SKM-1 (cell line): ENCODE measurements around the gene ORAI3.

Experiments used
- DNase-seq: peaks from one replicate; lab custom pipeline; 2025; ENCODE audit not compliant: unreplicated experiment; lab: John Stamatoyannopoulos, UW

The ORAI3 gene

DNA sequence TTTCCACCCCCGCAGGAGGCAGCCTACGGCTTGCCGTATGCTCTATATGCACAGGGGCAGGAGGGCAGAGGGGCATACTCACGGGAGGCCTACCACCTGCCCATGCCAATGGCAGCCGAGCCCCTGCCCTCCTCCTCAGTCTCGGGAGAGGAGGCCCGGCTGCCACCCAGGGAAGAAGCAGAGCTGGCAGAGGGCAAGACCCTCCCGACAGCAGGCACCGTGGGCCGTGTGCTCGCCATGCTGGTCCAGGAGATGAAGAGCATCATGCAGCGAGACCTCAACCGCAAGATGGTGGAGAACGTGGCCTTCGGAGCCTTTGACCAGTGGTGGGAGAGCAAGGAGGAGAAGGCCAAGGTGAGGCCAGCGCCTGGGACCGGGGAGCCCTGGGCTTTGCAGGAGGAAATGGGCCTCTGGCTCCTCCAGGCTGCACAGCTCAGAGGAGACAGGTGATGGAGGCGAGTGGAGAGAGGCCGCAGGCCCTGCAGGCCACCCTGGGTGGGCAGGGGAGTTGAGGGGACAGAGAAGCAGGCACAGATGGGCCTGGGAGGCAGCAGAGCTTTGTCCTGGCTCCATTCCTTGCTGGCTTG lies 17.3 kb downstream of the ORAI3 start:
- no peak for DNase-seq

DNA sequence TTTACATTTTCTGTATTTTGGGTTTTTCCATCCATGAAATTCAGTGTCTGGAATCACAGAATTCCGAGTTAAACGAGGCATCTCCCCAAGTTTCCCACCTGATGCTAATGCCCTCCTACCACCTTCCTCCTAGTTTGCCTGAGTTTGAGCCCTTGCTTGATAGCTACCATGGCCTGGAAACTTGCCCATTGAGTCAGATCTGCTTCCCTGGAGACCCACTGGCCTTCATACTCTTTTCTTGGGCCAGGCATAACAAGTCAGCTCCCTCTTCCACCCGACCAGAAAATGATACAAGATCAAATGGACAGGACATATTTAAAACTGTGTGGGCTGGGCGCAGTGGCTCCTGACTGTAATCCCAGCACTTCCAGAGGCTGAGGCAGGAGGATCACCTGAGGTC lies 18.9 kb downstream of the ORAI3 start:
- no peak for DNase-seq

DNA sequence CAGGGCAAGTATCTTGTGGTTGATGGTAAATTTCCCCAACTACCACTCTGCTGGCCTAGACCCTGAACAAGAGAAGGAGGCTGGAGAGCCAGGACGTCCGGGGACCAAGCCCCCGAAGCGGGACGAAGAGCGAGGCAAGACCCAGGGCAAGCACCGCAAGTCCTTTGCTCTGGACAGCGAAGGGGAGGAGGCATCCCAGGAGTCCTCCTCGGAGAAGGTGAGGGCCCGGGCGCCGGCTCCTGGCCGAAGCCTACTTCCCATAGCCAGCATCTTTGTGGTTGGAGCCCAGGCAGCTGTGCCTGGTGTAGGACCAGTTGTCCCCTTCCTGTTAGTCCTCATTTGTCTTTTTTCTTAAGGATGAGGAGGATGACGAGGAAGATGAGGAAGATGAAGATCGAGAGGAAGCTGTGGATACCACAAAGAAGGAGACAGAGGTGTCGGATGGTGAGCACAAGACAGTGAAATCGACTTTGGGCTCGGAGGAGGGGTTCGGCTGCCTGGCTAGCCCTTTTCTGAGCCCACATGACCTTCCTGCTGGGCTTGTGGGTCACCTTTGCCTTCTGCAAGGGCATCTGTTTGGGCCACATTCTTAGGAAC lies 20.5 kb downstream of the ORAI3 start:
- DNase-seq: no peak

DNA sequence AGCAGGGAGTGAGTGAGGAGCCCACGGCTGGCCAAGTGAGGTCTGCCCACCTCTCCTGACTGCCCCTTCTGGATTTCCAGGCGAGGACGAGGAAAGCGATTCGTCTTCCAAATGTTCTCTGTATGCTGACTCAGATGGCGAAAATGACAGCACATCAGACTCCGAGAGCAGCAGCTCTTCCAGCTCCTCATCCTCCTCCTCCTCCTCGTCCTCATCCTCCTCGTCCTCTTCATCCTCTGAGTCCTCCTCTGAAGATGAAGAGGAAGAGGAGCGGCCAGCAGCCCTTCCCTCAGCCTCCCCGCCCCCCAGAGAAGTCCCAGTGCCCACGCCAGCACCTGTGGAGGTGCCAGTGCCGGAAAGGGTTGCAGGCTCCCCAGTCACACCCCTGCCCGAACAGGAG lies 22.4 kb downstream of the ORAI3 start:
- DNase-seq: no peak

DNA sequence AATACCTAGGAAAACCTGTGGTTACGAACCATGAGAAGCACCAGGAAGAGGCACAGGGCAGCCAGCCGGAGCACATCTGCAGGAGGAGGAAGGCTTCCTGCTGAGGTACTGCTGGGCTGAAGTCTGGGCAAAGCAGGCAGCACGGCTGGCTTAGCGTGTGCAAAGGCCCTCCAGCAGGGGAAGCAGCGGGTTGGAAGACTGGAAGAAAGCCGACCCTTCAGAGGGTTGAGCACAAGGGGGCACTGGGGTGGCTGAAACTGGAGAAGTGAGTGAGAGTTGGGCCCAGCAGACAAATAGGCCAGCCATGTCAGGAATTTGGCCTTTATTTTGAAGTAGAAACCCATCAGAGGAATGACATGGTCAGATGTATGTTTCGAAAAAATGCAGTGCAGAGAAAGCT lies 24.0 kb downstream of the ORAI3 start:
- DNase-seq: no peak

DNA sequence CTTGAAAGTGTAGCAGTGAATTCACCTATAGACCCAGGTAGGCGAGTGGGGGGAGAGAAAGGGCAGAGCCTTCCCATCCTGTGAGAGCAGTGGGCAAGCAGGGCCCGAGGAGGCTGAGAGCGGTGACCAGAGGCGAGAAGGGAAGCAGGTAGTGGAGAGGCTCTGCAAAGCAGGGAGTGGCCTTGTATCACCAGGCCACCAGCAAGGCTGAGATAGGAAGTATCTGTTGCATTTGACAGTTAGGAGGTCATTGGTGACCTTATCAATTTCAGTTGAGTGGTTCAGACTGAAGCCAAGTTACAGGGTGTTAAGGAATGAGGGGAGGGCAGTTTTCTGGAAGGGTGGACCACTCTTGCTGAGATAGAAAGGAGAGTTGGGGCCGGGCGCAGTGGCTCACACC lies 25.5 kb downstream of the ORAI3 start:
- DNase-seq: no peak

DNA sequence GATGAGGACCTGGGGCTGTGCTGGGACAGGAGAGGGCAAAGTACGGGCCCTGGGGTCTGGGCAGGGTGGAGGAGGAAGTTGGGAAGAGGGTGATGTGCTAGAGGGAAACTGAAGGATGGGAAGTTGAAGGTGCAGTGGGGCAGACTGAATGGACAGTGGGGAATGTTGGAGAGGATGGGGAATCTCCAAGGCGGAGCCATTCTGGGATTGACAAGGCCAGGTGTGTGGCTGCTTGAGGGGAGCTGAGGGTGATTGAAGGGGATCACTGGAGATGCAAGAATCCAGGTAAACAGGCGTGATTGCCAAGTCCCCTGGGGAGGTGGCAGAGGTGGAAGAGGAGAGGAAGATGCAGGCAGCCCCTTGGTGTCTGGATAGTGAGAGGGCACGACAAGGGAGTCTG lies 27.6 kb downstream of the ORAI3 start:
- DNase-seq: no peak

DNA sequence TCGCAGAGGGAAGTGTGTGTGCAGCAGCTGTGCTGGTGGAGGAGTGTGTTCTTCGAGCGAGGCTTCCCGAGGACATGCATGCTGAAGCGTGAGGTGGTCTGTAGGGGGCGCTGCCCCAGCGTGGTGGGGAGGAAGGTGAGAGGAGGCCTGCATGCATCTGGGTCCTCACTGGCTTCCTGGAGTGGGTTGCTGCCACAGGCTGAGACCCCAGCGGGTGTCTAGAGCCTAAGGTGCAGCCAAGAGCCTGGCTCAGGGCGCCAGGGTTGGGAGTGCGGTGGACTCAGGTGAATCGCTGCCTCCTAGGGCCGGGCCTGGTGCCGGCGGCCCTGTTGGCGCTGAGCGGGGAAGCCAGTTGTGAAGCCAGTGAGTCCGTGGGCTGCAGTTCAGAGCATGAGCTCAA lies 28.6 kb downstream of the ORAI3 start:
- DNase-seq: no peak

DNA sequence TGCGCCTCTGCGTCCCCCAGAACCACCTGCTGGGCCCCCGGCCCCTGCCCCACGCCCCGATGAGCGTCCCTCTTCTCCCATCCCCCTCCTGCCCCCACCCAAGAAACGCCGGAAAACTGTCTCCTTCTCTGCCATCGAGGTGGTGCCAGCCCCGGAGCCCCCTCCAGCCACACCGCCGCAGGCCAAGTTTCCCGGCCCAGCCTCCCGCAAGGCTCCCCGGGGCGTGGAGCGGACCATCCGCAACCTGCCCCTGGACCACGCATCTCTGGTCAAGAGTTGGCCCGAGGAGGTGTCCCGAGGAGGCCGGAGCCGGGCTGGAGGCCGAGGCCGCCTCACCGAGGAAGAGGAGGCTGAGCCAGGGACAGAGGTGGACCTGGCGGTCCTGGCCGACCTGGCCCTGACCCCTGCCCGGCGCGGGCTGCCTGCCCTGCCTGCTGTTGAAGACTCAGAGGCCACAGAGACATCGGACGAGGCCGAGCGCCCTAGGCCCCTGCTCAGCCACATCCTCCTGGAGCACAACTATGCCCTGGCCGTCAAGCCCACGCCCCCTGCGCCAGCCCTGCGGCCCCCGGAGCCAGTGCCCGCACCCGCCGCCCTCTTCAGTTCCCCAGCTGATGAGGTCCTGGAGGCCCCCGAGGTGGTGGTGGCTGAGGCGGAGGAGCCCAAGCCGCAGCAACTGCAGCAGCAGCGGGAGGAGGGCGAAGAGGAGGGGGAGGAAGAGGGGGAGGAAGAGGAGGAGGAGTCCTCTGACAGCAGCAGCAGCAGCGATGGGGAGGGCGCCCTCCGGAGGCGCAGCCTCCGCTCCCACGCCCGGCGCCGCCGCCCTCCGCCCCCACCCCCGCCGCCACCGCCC lies 30.5 kb downstream of the ORAI3 start:
- DNase-seq: no peak

DNA sequence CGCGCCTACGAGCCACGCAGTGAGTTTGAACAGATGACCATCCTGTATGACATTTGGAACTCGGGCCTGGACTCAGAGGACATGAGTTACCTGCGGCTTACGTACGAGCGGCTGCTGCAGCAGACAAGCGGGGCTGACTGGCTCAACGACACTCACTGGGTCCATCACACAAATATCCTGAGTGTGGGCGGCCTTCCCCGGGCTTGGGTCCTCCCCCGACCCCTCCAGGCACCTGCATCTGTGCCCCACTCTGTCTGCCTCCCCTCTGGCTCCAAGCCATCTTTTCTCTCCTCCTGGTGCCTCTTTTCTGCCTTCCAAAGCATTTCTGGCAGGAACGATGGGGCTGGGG lies 31.1 kb downstream of the ORAI3 start:
- no peak for DNase-seq

DNA sequence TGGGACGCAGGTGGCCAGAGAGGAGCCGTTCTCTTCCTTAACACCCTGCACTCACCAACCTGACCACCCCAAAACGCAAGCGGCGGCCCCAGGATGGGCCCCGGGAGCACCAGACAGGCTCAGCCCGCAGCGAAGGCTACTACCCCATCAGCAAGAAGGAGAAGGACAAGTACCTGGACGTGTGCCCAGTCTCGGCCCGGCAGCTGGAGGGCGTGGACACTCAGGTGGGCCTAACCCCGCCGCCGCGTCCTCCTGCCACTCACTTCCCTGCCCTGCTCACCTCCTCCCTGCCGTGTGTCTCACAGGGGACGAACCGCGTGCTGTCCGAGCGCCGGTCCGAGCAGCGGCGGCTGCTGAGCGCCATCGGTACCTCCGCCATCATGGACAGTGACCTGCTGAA lies 31.6 kb downstream of the ORAI3 start:
- no peak for DNase-seq

DNA sequence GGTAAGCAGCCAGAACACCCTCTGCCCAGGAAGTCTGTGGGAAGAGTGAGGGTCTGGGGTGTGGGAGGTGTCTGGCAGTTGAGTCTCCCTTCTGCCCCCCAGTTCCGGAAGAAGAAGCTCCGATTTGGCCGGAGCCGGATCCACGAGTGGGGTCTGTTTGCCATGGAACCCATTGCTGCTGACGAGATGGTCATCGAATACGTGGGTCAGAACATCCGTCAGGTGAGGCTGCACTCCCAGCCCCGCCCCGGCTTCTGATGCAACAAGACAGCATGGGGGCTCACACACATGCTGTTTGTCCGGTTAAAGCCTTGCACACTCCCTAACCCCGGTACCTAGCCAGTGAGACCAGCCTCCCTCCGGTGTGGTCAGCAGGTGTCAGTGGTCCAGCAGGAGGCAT lies 32.1 kb downstream of the ORAI3 start:
- no peak for DNase-seq

DNA sequence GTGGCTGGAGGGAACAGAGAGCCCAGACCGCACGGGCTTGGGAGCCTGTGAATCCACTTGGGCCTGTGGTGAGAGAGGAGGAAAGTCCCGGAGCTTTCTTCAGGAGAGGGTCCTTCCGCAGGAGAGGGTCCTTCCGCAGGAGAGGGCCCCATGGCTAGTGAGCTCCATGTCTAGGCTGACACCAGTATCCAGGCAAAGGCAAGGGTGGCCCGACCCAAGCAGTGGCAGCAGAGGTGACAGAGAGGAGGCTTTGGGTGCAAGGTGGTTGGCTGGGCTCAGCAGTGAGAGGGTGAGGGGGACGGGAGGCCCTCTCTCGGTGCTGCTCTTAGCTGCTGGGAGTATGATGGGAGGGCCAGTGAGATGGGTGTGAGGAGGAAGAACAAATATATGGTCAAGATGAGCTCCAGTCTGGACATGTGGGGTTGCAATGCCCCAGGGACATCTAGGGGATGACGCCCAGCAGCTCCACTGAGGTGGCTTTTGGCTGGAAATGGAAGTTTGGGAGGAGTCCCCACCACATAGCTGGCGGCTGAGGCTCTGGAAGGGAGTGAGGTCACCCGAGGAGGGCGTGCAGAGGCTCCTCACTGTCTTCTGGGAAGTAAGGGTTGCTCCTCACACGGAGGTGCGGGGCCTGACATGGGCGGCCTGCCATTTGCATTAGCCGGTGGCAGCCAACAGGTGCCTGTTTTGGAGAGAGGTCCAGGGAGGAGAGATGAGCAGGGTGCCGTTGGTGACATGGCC lies 33.9 kb downstream of the ORAI3 start:
- DNase-seq: no peak

DNA sequence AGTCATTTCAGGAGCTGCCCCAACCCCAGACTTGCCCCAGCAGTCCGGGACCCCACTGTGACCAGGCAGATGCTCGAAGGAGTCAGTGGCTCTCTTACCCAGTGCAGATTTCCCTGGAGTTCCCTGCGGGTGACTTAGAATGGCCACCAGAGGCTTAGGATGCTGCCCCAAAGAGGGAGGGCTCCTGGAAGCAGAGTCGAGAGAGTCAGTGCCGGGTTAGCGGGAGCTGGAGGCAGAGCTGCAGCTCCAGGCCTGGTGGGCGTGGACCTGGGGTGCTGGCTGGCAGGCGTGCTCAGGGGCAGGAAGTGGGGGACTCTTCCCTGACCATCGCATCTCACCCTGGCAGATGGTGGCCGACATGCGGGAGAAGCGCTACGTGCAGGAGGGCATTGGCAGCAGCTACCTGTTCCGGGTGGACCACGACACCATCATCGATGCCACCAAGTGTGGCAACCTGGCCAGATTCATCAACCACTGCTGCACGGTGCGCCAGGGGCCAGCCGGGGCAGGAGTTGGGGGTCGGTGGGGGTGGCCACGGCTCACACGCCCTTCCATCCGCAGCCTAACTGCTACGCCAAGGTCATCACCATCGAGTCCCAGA lies 34.5 kb downstream of the ORAI3 start:
- no peak for DNase-seq

DNA sequence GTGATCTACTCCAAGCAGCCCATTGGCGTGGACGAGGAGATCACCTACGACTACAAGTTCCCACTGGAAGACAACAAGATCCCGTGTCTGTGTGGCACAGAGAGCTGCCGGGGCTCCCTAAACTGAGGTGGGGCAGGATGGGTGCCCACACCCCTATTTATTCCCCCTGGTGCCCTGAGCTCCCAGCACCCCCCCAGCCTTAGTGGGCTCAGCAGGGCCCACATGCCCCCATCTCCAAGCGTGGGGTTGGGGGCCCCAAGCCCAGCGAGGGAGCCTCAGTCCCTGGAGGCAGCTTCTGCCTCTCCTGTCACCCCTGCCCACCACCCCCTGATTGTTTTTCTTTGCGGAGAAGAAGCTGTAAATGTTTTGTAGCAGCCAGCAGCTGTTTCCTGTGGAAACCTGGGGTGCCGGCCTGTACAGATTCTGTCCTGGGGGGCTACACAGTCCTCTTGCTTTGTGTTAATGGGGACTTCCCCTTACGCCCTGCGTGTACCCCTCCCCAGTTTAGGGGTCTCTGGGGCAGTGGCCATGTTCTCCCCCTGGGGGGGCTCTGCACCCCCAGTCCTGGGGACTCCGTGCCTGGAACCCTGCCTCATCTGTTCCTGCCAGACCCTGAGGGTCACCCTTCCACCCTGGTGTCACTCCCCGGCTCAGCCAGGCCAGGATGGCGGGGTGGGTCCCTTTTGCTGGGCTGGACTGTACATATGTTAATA lies 35.2 kb downstream of the ORAI3 start:
- no peak for DNase-seq

DNA sequence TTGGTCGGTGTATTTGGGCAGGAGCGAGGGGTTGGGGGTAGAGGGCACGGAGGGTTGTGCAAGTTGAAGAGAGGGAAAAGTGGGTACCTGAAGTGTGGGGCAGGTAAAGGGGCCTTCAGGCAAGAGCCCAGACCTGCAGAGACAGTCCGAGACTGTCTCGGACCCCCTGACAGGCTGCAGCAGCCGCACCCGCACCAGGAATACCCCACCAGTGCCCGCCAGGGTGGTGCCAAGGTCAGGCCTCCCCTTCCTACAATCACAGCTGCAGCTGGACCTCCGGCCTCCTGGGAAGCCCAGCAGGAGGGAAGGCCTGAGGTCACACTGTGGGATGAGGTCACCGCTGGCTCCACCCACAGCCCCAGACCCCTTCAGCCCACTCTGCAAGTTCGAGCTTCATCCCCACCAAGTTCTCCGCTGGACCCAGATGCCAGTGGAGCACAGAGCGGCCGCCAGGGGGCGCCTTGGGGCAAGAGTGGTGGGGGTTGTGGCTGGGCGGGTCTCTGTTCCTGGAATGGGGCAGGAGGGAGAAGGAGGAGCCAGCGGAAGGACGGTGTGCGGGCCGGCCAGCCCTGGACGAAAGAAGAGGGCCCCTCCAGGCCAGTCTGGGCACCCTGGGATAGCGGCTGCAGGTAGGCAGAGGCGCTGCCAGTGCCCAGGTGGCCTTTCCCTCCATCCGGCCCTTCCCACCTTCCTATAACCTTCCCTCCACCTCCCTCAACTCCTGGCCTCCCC lies 36.0 kb downstream of the ORAI3 start, which contains the start of gene HSD3B7:
Gene HSD3B7 (plus strand): TSS at position 539 of the 732 bp plus-strand sequence. CDS start 452 bp downstream, outside the sequence.
- DNase-seq: peak; percentile 59

DNA sequence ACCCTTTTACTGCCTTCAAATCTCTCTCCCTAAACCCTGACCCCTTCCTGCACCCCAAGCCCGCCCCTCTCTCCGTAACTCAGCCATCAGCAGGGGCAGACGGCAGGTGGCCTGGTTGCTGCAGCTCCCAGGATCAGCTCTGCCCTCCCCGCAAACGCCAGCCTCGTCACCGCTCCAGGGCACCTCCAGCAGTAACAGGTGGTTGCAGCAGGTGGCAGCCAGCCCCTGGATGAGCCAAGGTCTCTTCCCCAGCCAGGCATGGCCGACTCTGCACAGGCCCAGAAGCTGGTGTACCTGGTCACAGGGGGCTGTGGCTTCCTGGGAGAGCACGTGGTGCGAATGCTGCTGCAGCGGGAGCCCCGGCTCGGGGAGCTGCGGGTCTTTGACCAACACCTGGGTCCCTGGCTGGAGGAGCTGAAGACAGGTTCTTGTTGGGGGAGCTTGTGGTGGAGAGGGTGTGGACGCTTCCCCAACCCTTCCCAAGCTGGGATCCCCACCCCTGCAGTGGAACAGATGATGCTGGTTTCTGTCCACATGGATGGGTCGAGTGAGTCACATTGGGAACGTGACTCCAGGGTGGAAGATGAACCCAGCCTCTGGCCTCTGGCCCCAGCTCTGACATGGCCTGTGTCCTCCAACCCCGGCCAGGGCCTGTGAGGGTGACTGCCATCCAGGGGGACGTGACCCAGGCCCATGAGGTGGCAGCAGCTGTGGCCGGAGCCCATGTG lies 36.7 kb downstream of the ORAI3 start:
- DNase-seq: no peak

DNA sequence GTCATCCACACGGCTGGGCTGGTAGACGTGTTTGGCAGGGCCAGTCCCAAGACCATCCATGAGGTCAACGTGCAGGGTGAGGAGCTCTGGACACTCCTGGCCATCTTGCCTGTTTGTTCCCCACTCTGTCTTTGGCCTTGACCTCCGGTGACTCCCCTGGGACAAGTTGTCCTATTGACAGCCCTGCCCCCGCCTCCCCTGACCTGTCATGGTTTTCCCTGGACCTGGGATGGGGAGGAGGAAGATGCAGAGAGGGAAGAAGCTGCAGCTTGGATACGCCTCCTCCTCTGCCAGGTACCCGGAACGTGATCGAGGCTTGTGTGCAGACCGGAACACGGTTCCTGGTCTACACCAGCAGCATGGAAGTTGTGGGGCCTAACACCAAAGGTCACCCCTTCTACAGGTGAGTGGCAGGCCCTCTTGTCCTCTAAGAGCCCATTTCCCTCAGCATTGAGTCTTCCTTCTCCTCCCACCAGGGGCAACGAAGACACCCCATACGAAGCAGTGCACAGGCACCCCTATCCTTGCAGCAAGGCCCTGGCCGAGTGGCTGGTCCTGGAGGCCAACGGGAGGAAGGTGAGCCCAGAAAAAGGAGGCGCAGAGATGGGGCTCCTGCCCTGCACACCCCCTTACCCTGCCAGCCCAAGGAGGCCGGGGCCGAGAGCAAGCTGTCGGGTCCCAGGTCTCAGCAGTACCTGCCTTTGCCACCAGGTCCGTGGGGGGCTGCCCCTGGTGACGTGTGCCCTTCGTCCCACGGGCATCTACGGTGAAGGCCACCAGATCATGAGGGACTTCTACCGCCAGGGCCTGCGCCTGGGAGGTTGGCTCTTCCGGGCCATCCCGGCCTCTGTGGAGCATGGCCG lies 37.5 kb downstream of the ORAI3 start:
- no peak for DNase-seq
